GM12892 (cell line): ENCODE data around the gene MICOS13.

Experiments used
- DNase-seq: peaks from one replicate; pipeline ENCODE4 v3.0.0; 2011; ENCODE audit not compliant: insufficient read length
- FAIRE-seq: peaks from 2 replicates; lab custom pipeline; 2011; peaks lifted over from hg19 to GRCh38; lab: Jason Lieb, UNC
- POLR2A ChIP-seq: IDR thresholded peaks from 2 replicates; pipeline ENCODE4 v1.6.1; 2011; ENCODE audit warnings: low read depth, low read length, control low read depth
- POLR2AphosphoS5 ChIP-seq: IDR thresholded peaks from 2 replicates; pipeline ENCODE4 v1.6.1; 2011; ENCODE audit warnings: low read depth, low read length, control low read depth
- TAF1 ChIP-seq: IDR thresholded peaks from 2 replicates; pipeline ENCODE4 v1.6.1; 2011; ENCODE audit warnings: low read depth, mild to moderate bottlenecking, control low read depth, low read length, borderline replicate concordance

Gene MICOS13

GRCh38 chr19:5646703-5647102 is 33.6 kb downstream of the MICOS13 start:
- DNase-seq, result no peak
- no peak for FAIRE-seq

GRCh38 chr19:5645409-5645808 is 34.9 kb downstream of the MICOS13 start:
- DNase-seq (no peak), FAIRE-seq (no peak)
- TF ChIP-seq POLR2AphosphoS5, result no peak
- no peak for TF ChIP-seq POLR2A

More at GRCh38 chr19:5646703-5647102, 33.6 kb downstream of the MICOS13 start:
- TF ChIP-seq POLR2AphosphoS5 (no peak), TAF1 (no peak), POLR2A (no peak)

DNA sequence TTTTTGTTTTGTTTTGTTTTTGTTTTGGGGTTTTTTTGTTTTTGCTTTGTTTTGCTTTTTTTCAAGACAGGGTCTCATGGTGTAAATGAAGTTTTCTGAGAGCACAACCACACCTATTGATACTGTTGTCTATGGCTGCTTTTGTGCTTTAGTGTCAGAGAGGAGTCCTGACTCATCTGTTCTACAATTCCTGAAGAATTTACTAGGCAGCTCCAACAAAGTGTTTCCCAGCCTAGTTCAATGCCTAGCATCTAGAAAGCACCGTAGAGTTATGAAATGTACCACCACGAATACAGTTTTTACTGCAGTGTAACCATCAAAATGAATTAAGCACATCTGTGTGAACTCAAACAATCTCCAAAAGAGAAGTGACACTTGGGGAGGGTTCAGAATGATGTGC is 36.3 kb downstream of the MICOS13 start:
- TF ChIP-seq POLR2AphosphoS5 (no peak), TAF1 (no peak), POLR2A (no peak)
- no peak for DNase-seq
- no peak for FAIRE-seq

DNA sequence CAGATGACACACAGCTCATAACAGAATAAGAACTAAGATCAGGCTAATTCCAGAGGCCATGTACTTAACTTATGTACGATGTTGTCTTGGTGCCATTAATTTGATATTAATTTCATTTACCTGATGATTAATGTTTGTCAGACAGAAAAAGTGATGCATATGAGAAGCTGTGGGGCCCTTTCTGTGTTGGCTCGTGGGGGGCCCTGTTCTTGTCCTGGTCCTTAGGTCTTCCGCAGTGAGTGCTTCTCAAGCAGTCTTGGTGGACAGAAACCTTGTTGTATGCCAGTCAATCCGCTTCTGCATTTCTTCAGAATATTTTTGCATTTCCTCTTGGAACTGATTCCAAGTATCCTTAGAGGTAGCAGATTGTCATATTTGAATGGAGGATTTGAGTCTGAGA is 37.3 kb downstream of the MICOS13 start:
- DNase-seq, result no peak
- TF ChIP-seq POLR2A (no peak), POLR2AphosphoS5 (no peak), TAF1 (no peak)
- FAIRE-seq, result no peak

- TF ChIP-seq POLR2AphosphoS5, result no peak
- no peak for TF ChIP-seq TAF1
- TF ChIP-seq POLR2A, result no peak
- no peak for DNase-seq
- no peak for FAIRE-seq
These were observed 38.1 kb downstream of the MICOS13 start for GRCh38 chr19:5642204-5642603.

GRCh38 chr19:5641171-5641570 is 39.1 kb downstream of the MICOS13 start:
- FAIRE-seq (no peak), DNase-seq (no peak)
- no peak for TF ChIP-seq TAF1
- no peak for TF ChIP-seq POLR2AphosphoS5

GRCh38 chr19:5637971-5638370 is 42.3 kb downstream of the MICOS13 start:
- TF ChIP-seq POLR2A, result no peak
- no peak for TF ChIP-seq POLR2AphosphoS5
- TF ChIP-seq TAF1, result no peak
- FAIRE-seq, result no peak
- no peak for DNase-seq

DNA sequence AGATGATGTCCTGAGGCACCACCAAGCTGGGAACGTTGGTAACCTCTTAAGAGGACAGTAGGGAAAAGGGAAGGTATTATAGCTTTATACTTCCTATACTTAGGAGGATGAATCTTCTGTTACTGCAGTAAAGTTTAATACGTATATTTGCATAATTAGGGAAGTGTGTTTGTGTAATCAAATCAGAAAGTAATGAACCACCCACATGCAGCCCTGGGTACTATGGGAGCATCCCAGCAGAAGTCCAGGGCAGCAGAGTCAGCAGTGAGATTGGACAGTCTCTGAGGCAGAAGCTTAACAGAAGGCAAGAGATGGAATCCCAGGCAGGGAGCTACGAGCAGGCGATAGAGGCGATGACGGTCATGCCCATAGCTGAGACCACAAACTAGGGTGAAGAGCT is 44.9 kb downstream of the MICOS13 start:
- FAIRE-seq (no peak), DNase-seq (no peak)
- no peak for TF ChIP-seq POLR2AphosphoS5
- TF ChIP-seq TAF1, result no peak
- TF ChIP-seq POLR2A, result no peak

DNA sequence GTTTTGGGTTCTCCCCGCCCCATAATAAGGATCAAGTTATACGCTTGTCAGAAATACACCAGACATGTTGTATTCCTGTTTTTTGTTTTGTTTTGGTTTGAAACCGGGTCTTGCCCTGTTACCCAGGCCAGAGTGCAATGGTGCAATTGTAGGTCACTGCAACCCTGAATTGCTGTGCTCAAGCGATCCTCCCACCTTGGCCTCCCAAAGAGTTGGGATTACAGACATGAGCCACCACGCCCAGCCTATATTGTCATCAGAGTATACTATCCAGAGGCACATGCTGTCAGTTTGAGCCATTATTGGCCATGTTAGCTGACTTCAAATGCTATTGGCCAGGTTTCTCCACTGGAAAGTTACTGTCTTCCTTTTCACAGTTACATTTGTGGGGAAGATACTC is 47.7 kb downstream of the MICOS13 start:
- DNase-seq (no peak), FAIRE-seq (no peak)
- TF ChIP-seq TAF1 (no peak), POLR2A (0 out of 2 replicates have a peak, but pooled peaks have one; percentile 24)

DNA sequence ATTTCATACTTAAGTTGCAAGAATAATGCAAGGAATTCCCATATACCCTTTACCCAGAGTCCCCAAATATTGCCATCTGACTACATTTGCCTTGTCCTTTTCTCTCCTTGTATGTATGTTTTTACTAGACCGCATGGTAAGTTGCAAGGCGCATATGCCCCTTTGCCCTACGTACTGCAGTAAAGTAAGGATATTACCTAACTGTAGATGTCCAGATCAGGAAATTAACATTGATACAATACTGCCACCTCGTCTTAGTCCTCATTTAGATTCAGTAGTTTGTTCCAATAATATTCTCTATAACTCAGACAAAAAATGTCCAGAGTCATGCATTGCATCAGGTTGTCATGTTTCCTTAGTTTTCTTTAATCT is 48.1 kb downstream of the MICOS13 start:
- DNase-seq (no peak), FAIRE-seq (no peak)
- no peak for TF ChIP-seq POLR2A
- TF ChIP-seq POLR2AphosphoS5, result no peak
- TF ChIP-seq TAF1, result no peak

- TF ChIP-seq POLR2A, result no peak
- no peak for TF ChIP-seq POLR2AphosphoS5
- no peak for TF ChIP-seq TAF1
- DNase-seq (no peak), FAIRE-seq (no peak)
These were observed 48.6 kb downstream of the MICOS13 start for GRCh38 chr19:5631567-5632240.

- FAIRE-seq (peak; percentile 78), DNase-seq (no peak)
- TF ChIP-seq POLR2AphosphoS5 (no peak), TAF1 (no peak), POLR2A (no peak)
These were observed 51.3 kb downstream of the MICOS13 start for GRCh38 chr19:5628919-5629481.
